Activated CD8-positive, alpha-beta memory T cell treated with anti-CD3 and anti-CD28 coated beads, Interleukin-2, amount 50 U/mL, for 1 hour (primary cell): Measurements from ENCODE around the gene RAP1GAP2.
"Not testable (repeated sequence)": the region's sequence is repeated elsewhere in the genome, so short reads cannot be mapped to it uniquely, and the experiment has no call there.

Experiments
- DNase-seq: peaks from one replicate; pipeline ENCODE4 v3.0.0-alpha.2; 2020; ENCODE audit errors: extremely low read depth

RAP1GAP2 gene

GRCh38 chr17:2995886-2996809 lies 199.9 kb downstream of the RAP1GAP2 start:
- no peak for DNase-seq

GRCh38 chr17:2996810-2997670 lies 200.8 kb downstream of the RAP1GAP2 start:
- no peak for DNase-seq

GRCh38 chr17:2998469-2998901 lies 202.2 kb downstream of the RAP1GAP2 start:
- not testable (repeated sequence) for DNase-seq

- DNase-seq: no peak
Observed at GRCh38 chr17:3002538-3003295, 206.5 kb downstream of the RAP1GAP2 start.

- no peak for DNase-seq
Observed at GRCh38 chr17:3003296-3004149, 207.3 kb downstream of the RAP1GAP2 start.

GRCh38 chr17:3004150-3004801 lies 208.0 kb downstream of the RAP1GAP2 start:
- peak; percentile 43 for DNase-seq

GRCh38 chr17:3004925-3005324 lies 208.7 kb downstream of the RAP1GAP2 start:
- DNase-seq: no peak

- DNase-seq: no peak
Observed at GRCh38 chr17:3005696-3006095, 209.5 kb downstream of the RAP1GAP2 start.

- no peak for DNase-seq
Observed at GRCh38 chr17:3006801-3007200, 210.6 kb downstream of the RAP1GAP2 start.

GRCh38 chr17:3007651-3008121 lies 211.4 kb downstream of the RAP1GAP2 start:
- no peak for DNase-seq

GRCh38 chr17:3008336-3009288 lies 212.4 kb downstream of the RAP1GAP2 start:
- DNase-seq: no peak

- DNase-seq: no peak
Observed at GRCh38 chr17:3009411-3009920, 213.2 kb downstream of the RAP1GAP2 start.

- no peak for DNase-seq
Observed at GRCh38 chr17:3011891-3012290, 215.7 kb downstream of the RAP1GAP2 start.

- DNase-seq: peak; percentile 21
Observed at GRCh38 chr17:3012926-3013581, 216.8 kb downstream of the RAP1GAP2 start.

- no peak for DNase-seq
Observed at GRCh38 chr17:3015890-3016289, 219.7 kb downstream of the RAP1GAP2 start.

GRCh38 chr17:3017936-3018335 lies 221.7 kb downstream of the RAP1GAP2 start:
- DNase-seq: no peak

GRCh38 chr17:3019761-3020160 lies 223.5 kb downstream of the RAP1GAP2 start:
- DNase-seq: no peak

GRCh38 chr17:3020381-3020780 lies 224.1 kb downstream of the RAP1GAP2 start:
- DNase-seq: no peak
